GM12873 (cell line): Measurements from ENCODE around the gene RNASE13.

Source experiments
- TF ChIP-seq, protein P1 (sequence below): IDR thresholded peaks from 2 replicates; pipeline ENCODE4 v1.5.1; 2012; ENCODE audit warnings: low read depth, mild to moderate bottlenecking, moderate library complexity, low read length, control low read depth; ENCODE audit not compliant: insufficient read depth; ENCODE audit errors: missing control alignments

Gene RNASE13

DNA sequence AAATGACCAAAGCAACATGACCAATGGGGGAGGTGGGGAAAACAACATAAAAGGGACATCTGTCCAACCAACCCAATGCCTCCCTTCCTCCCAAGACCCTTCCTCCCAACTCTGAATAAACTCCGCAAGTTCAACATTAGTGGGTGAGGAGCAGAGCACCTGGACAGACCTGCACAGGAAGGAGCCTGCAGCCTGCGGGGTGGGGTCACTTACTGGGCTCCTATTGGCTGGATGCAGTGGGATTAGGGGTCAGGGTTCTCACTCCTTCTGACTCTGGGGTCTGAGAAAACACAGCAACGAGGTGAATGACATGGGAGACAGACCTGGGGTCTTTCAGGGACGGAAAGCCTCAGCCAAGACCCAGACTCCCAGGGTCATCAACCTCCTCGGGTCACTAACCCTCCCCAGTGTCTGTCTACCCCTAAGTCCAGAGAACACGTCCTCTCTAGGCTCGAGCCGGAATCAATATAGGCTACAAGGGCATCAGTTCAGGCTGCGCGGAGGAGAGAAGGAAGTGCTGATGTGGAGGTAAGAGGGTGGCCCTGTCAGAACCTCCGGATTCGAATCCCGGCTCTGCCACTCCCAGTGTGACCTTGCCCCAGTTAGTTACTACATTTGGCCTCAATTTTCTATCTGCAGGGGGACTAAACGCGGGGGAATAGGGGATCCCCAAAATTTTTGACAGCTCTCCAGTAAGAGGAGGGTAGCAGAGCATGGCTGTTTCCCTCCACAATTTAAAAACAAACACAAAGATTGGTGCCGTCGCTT, 10.6 kb downstream of the RNASE13 start:
- TF ChIP-seq, protein P1, sequence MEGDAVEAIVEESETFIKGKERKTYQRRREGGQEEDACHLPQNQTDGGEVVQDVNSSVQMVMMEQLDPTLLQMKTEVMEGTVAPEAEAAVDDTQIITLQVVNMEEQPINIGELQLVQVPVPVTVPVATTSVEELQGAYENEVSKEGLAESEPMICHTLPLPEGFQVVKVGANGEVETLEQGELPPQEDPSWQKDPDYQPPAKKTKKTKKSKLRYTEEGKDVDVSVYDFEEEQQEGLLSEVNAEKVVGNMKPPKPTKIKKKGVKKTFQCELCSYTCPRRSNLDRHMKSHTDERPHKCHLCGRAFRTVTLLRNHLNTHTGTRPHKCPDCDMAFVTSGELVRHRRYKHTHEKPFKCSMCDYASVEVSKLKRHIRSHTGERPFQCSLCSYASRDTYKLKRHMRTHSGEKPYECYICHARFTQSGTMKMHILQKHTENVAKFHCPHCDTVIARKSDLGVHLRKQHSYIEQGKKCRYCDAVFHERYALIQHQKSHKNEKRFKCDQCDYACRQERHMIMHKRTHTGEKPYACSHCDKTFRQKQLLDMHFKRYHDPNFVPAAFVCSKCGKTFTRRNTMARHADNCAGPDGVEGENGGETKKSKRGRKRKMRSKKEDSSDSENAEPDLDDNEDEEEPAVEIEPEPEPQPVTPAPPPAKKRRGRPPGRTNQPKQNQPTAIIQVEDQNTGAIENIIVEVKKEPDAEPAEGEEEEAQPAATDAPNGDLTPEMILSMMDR: no peak

DNA sequence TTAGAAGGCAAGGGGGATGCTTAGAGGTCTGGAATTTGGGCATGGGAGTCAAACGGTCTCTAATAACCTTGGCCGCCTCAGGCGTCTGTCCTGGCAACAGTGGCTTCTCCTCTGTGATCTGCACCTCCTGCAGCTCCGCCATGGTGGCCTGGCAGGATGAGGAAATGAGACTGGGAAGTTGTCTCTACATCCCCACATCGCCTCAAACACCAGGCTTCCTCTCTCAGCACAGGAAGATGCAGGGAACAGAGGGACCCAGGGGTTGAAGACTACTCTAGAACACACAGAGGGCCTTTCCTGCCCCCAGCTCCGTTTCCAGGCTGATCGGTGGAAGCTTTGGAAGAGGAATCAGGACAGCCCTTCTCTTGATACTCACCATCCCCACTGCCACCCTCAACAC, 11.4 kb downstream of the RNASE13 start:
- TF ChIP-seq, protein P1: no peak

DNA sequence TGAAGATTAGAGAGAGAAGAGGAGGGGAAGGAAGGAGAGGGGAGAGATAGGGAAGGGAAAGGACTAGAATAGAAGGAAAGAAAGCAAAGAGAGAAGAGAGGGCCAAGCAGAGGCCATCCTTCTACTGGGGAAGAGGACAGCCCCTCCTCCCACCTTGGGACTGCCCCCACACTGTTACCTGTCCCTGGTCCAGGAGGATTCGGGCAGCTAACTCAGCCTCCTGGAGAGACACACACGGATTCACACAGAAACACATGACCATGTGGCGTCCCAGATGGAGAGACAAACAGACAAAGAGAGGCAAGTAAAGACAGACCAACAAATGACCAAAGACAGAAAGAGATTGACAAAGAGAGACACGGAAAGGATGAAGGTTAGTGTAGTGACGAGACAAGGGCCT, 11.9 kb downstream of the RNASE13 start:
- TF ChIP-seq, protein P1: no peak

DNA sequence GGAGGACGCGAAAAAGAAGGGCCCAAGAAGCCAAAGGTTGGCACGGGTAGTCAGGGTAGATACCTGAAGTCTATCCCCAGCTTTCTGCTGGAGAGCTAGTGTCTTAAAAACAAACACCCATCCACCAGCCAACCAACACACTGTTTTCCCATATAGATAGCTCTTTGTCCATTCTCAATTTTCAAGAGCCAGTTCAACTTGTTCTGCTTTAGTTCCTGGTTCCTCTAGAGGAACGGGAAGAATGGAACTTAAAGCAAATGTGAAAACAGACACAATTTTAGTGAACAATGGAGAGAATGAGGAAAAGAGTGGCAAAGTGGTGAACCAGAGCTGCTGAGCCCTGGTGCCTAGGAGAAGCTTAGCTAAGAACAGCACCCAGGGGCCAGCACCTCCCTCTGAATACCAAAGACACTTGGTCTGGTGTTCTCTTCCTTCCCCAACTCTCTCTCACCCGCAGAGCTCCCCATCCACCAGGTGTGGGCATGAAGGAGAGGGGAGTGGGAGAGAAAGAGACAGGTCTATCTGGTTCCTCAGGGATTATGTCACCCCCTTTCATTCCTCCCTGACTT, 13.5 kb downstream of the RNASE13 start:
- TF ChIP-seq, protein P1: no peak

- TF ChIP-seq, protein P1: no peak
Observed at GRCh38 chr14:21019366-21019765, 15.2 kb downstream of the RNASE13 start.

- TF ChIP-seq, protein P1: no peak
Observed at GRCh38 chr14:21018781-21019180, 15.8 kb downstream of the RNASE13 start.

DNA sequence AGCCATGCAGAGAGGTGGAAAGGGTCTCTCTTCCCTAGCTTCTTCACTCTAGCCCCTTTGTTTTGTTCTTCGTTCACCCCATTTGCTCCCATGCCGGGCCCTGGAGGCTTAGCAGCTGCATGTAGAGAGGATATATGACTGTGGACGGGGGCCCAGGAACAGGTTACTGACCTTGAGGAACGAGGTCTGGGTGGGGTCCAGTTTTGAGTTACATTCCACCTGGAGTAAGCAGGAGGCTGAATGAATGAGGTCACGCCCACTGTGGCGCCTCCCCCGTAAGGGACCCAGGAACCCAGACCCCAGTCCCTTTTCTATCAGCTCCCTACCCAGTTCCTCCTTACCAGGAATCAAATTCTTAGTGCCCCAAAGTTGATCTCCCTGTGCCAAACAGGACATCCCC, 16.3 kb downstream of the RNASE13 start:
- TF ChIP-seq, protein P1: no peak
